ENCODE measurements around the gene MAGOH.

The MAGOH gene

GRCh38 chr1:53256511-53257453 is 18.5 kb upstream of the MAGOH start:
- no peaks in the 10 kb centered on the region for H3K4me1 ChIP-seq (ENCODE audit: control insufficient read depth, insufficient read depth, low read length)
- H3K4me3 ChIP-seq (ENCODE audit: insufficient read depth, low read depth, low read length): no peak overlapping the region
- no peaks in the 10 kb centered on the region for H3K36me3 ChIP-seq (ENCODE audit: control insufficient read depth, insufficient read depth, low read length)
- WGBS, 2 experiments: 95 to 96% methylated on average over 11 of the region's 11 CpGs
- no peaks in the 10 kb centered on the region for H3K27me3 ChIP-seq (ENCODE audit: control insufficient read depth, insufficient read depth, low read length, poor library complexity, severe bottlenecking)
- H3K27ac ChIP-seq (ENCODE audit: insufficient read depth, low read depth, low read length, poor library complexity, severe bottlenecking): no peak overlapping the region
- no peaks in the 10 kb centered on the region for H3K9me3 ChIP-seq (ENCODE audit: control insufficient read depth, low read length)

- no peaks in the 10 kb centered on the region for H3K9me3 ChIP-seq (ENCODE audit: control insufficient read depth, low read length)
- no peaks in the 10 kb centered on the region for H3K4me1 ChIP-seq (ENCODE audit: control insufficient read depth, insufficient read depth, low read length)
- peaks cover 5% of the 10 kb centered on the region for H3K36me3 ChIP-seq (ENCODE audit: control insufficient read depth, insufficient read depth, low read length)
- WGBS, 2 experiments: 94 to 96% methylated on average over 4 of the region's 4 CpGs
- no peaks in the 10 kb centered on the region for H3K27me3 ChIP-seq (ENCODE audit: control insufficient read depth, insufficient read depth, low read length, poor library complexity, severe bottlenecking)
- H3K27ac ChIP-seq (ENCODE audit: insufficient read depth, low read depth, low read length, poor library complexity, severe bottlenecking): no peak overlapping the region
- H3K4me3 ChIP-seq (ENCODE audit: insufficient read depth, low read depth, low read length): no peak overlapping the region
These were observed 16.7 kb upstream of the MAGOH start for GRCh38 chr1:53255031-53255430.

- WGBS, 2 experiments: 93 to 95% methylated on average over 4 of the region's 4 CpGs
- Histone ChIP-seq H3K36me3 (ENCODE audit: control insufficient read depth, insufficient read depth, low read length) (peaks cover 5% of the 10 kb centered on the region), H3K4me1 (ENCODE audit: control insufficient read depth, insufficient read depth, low read length) (no peaks in the 10 kb centered on the region), H3K27me3 (ENCODE audit: control insufficient read depth, insufficient read depth, low read length, poor library complexity, severe bottlenecking) (no peaks in the 10 kb centered on the region), H3K4me3 (ENCODE audit: insufficient read depth, low read depth, low read length) (no peak overlapping the region), H3K27ac (ENCODE audit: insufficient read depth, low read depth, low read length, poor library complexity, severe bottlenecking) (no peak overlapping the region), H3K9me3 (ENCODE audit: control insufficient read depth, low read length) (no peaks in the 10 kb centered on the region)
These were observed 15.8 kb upstream of the MAGOH start for GRCh38 chr1:53254011-53254640.

GRCh38 chr1:53250325-53250724 is 12.0 kb upstream of the MAGOH start:
- no peak overlapping the region for H3K4me3 ChIP-seq (ENCODE audit: insufficient read depth, low read depth, low read length)
- H3K27me3 ChIP-seq (ENCODE audit: control insufficient read depth, insufficient read depth, low read length, poor library complexity, severe bottlenecking): no peaks in the 10 kb centered on the region
- 95% methylated on average over 4 of the region's 4 CpGs for WGBS, 2 experiments
- H3K36me3 ChIP-seq (ENCODE audit: control insufficient read depth, insufficient read depth, low read length): peaks cover 5% of the 10 kb centered on the region
- H3K27ac ChIP-seq (ENCODE audit: insufficient read depth, low read depth, low read length, poor library complexity, severe bottlenecking): peak overlapping the region; percentile 19
- no peaks in the 10 kb centered on the region for H3K4me1 ChIP-seq (ENCODE audit: control insufficient read depth, insufficient read depth, low read length)
- H3K9me3 ChIP-seq (ENCODE audit: control insufficient read depth, low read length): no peaks in the 10 kb centered on the region

- peaks cover 5% of the 10 kb centered on the region for H3K36me3 ChIP-seq (ENCODE audit: control insufficient read depth, insufficient read depth, low read length)
- H3K9me3 ChIP-seq (ENCODE audit: control insufficient read depth, low read length): no peaks in the 10 kb centered on the region
- WGBS, 2 experiments: 80 to 85% methylated on average over 3 of the region's 3 CpGs
- H3K27ac ChIP-seq (ENCODE audit: insufficient read depth, low read depth, low read length, poor library complexity, severe bottlenecking): no peak overlapping the region
- H3K27me3 ChIP-seq (ENCODE audit: control insufficient read depth, insufficient read depth, low read length, poor library complexity, severe bottlenecking): no peaks in the 10 kb centered on the region
- H3K4me3 ChIP-seq (ENCODE audit: insufficient read depth, low read depth, low read length): no peak overlapping the region
- no peaks in the 10 kb centered on the region for H3K4me1 ChIP-seq (ENCODE audit: control insufficient read depth, insufficient read depth, low read length)
These were observed 11.4 kb upstream of the MAGOH start for GRCh38 chr1:53249706-53250105.

- H3K4me3 ChIP-seq (ENCODE audit: insufficient read depth, low read depth, low read length): no peak overlapping the region
- H3K4me1 ChIP-seq (ENCODE audit: control insufficient read depth, insufficient read depth, low read length): no peaks in the 10 kb centered on the region
- H3K27ac ChIP-seq (ENCODE audit: insufficient read depth, low read depth, low read length, poor library complexity, severe bottlenecking): no peak overlapping the region
- no peaks in the 10 kb centered on the region for H3K27me3 ChIP-seq (ENCODE audit: control insufficient read depth, insufficient read depth, low read length, poor library complexity, severe bottlenecking)
- 70 to 72% methylated on average over 4 of the region's 4 CpGs for WGBS, 2 experiments
- no peaks in the 10 kb centered on the region for H3K9me3 ChIP-seq (ENCODE audit: control insufficient read depth, low read length)
- H3K36me3 ChIP-seq (ENCODE audit: control insufficient read depth, insufficient read depth, low read length): peaks cover 5% of the 10 kb centered on the region
These were observed 8.2 kb upstream of the MAGOH start for GRCh38 chr1:53246261-53247134.

- Histone ChIP-seq H3K27me3 (ENCODE audit: control insufficient read depth, insufficient read depth, low read length, poor library complexity, severe bottlenecking) (no peaks in the 10 kb centered on the region), H3K4me3 (ENCODE audit: insufficient read depth, low read depth, low read length) (no peak overlapping the region), H3K4me1 (ENCODE audit: control insufficient read depth, insufficient read depth, low read length) (peaks cover under 1% of the 10 kb centered on the region), H3K27ac (ENCODE audit: insufficient read depth, low read depth, low read length, poor library complexity, severe bottlenecking) (no peak overlapping the region), H3K36me3 (ENCODE audit: control insufficient read depth, insufficient read depth, low read length) (no peaks in the 10 kb centered on the region), H3K9me3 (ENCODE audit: control insufficient read depth, low read length) (no peaks in the 10 kb centered on the region)
- WGBS, 2 experiments: 89 to 94% methylated on average over 3 to 4 of the region's 4 CpGs
These were observed 5.8 kb upstream of the MAGOH start for GRCh38 chr1:53244141-53244540.

GRCh38 chr1:53242381-53242780 is 4.1 kb upstream of the MAGOH start:
- no peak overlapping the region for H3K27ac ChIP-seq (ENCODE audit: insufficient read depth, low read depth, low read length, poor library complexity, severe bottlenecking)
- peaks cover 4% of the 10 kb centered on the region for H3K4me1 ChIP-seq (ENCODE audit: control insufficient read depth, insufficient read depth, low read length)
- H3K36me3 ChIP-seq (ENCODE audit: control insufficient read depth, insufficient read depth, low read length): no peaks in the 10 kb centered on the region
- WGBS, 2 experiments: 77 to 85% methylated on average over 4 of the region's 4 CpGs
- H3K9me3 ChIP-seq (ENCODE audit: control insufficient read depth, low read length): no peaks in the 10 kb centered on the region
- H3K4me3 ChIP-seq (ENCODE audit: insufficient read depth, low read depth, low read length): no peak overlapping the region
- no peaks in the 10 kb centered on the region for H3K27me3 ChIP-seq (ENCODE audit: control insufficient read depth, insufficient read depth, low read length, poor library complexity, severe bottlenecking)

GRCh38 chr1:53241828-53242227 is 3.5 kb upstream of the MAGOH start:
- 95 to 97% methylated on average over 2 of the region's 2 CpGs for WGBS, 2 experiments
- H3K36me3 ChIP-seq (ENCODE audit: control insufficient read depth, insufficient read depth, low read length): no peaks in the 10 kb centered on the region
- peaks cover 4% of the 10 kb centered on the region for H3K4me1 ChIP-seq (ENCODE audit: control insufficient read depth, insufficient read depth, low read length)

GRCh38 chr1:53237638-53238037 is 680 bp downstream of the MAGOH start:
- WGBS, 2 experiments: 52 to 54% methylated on average over 8 of the region's 8 CpGs
- H3K27ac ChIP-seq (ENCODE audit: insufficient read depth, low read depth, low read length, poor library complexity, severe bottlenecking): no peak overlapping the region
- H3K27me3 ChIP-seq (ENCODE audit: control insufficient read depth, insufficient read depth, low read length, poor library complexity, severe bottlenecking): no peaks in the 10 kb centered on the region
- H3K9me3 ChIP-seq (ENCODE audit: control insufficient read depth, low read length): no peaks in the 10 kb centered on the region
- H3K36me3 ChIP-seq (ENCODE audit: control insufficient read depth, insufficient read depth, low read length): peaks cover 16% of the 10 kb centered on the region
- H3K4me1 ChIP-seq (ENCODE audit: control insufficient read depth, insufficient read depth, low read length): peaks cover 7% of the 10 kb centered on the region
- H3K4me3 ChIP-seq (ENCODE audit: insufficient read depth, low read depth, low read length): peak overlapping the region; percentile 100

More at GRCh38 chr1:53241828-53242227, 3.5 kb upstream of the MAGOH start:
- Histone ChIP-seq H3K27ac (ENCODE audit: insufficient read depth, low read depth, low read length, poor library complexity, severe bottlenecking) (no peak overlapping the region), H3K27me3 (ENCODE audit: control insufficient read depth, insufficient read depth, low read length, poor library complexity, severe bottlenecking) (no peaks in the 10 kb centered on the region), H3K4me3 (ENCODE audit: insufficient read depth, low read depth, low read length) (no peak overlapping the region), H3K9me3 (ENCODE audit: control insufficient read depth, low read length) (no peaks in the 10 kb centered on the region)

Data from ectodermal cell (in vitro differentiated cells).